SK-N-MC (cell line): ENCODE measurements around the gene NRARP.
A peak's percentile ranks its signal among the peaks of the same experiment; 100 is the strongest.
"Not testable (repeated sequence)": the region's sequence is repeated elsewhere in the genome, so short reads cannot be mapped to it uniquely, and the experiment has no call there.

Source experiments
- DNase-seq: peaks from one replicate; pipeline ENCODE4 v3.0.0-alpha.2; 2011; ENCODE audit warnings: low read depth, low spot score
- H3K27ac ChIP-seq: fragments of 200-600 bp; sonication (generic); 2 replicates; pipeline ENCODE4 v1.5.1; 2016; ENCODE audit warnings: mixed run types
- H3K36me3 ChIP-seq: fragments of 200-600 bp; sonication (generic); 2 replicates; pipeline ENCODE4 v1.6.1; 2017; ENCODE audit warnings: antibody characterized with exemption, low read length, mixed read lengths; ENCODE audit not compliant: insufficient read depth
- H3K4me3 ChIP-seq: fragments of 200-600 bp; sonication (generic); 2 replicates; pipeline ENCODE4 v1.5.1; 2016
- H3K9ac ChIP-seq: fragments of 200-600 bp; sonication (generic); 2 replicates; pipeline ENCODE4 v1.8.0; 2017; ENCODE audit warnings: mixed run types, mixed read lengths; ENCODE audit not compliant: insufficient read length
- H3K9me3 ChIP-seq: fragments of 200-600 bp; sonication (generic); 2 replicates; pipeline ENCODE4 v1.6.1; 2017; ENCODE audit warnings: low read depth, mild to moderate bottlenecking, antibody characterized with exemption, low read length, moderate library complexity, mixed read lengths
- EZH2 ChIP-seq: fragments of 200-600 bp; sonication (generic); IDR thresholded peaks from one replicate; pipeline ENCODE4 v1.6.1; 2017; ENCODE audit warnings: antibody characterized with exemption
- FOXP2 ChIP-seq: optimal IDR thresholded peaks from 2 replicates; pipeline ENCODE3; 2011; ENCODE audit warnings: mild to moderate bottlenecking, moderate library complexity; ENCODE audit not compliant: insufficient read depth; ENCODE audit errors: extremely low read length, control extremely low read depth
- POLR2AphosphoS5 ChIP-seq: IDR thresholded peaks from 2 replicates; pipeline ENCODE4 v1.6.1; 2012; ENCODE audit warnings: mild to moderate bottlenecking, low read depth, low read length, borderline replicate concordance

Gene NRARP

GRCh38 chr9:137263506-137263905 is 38.6 kb downstream of the NRARP start:
- Histone ChIP-seq H3K36me3 (peaks cover 26% of the 10 kb centered on the region), H3K9ac (no peak overlapping the region), H3K27ac (no peak overlapping the region), H3K9me3 (no peaks in the 10 kb centered on the region), H3K4me3 (no peak overlapping the region)
- no peak for DNase-seq
- no peak for TF ChIP-seq FOXP2
- no peak for TF ChIP-seq EZH2
- TF ChIP-seq POLR2AphosphoS5 = no peak

- Histone ChIP-seq H3K9ac (no peak overlapping the region), H3K4me3 (no peak overlapping the region), H3K27ac (no peak overlapping the region), H3K9me3 (no peaks in the 10 kb centered on the region), H3K36me3 (peaks cover 31% of the 10 kb centered on the region)
- TF ChIP-seq FOXP2 (no peak), POLR2AphosphoS5 (no peak), EZH2 (no peak)
- no peak for DNase-seq
Observed at GRCh38 chr9:137262909-137263285, 39.2 kb downstream of the NRARP start.

- not testable (repeated sequence) for H3K9ac ChIP-seq, H3K27ac ChIP-seq, H3K4me3 ChIP-seq, DNase-seq, H3K9me3 ChIP-seq
- peaks cover 27% of the 10 kb centered on the region for H3K36me3 ChIP-seq
Observed at GRCh38 chr9:137262173-137262908, 39.7 kb downstream of the NRARP start.

- no peaks in the 10 kb centered on the region for H3K9me3 ChIP-seq
- no peak overlapping the region for H3K27ac ChIP-seq
- H3K4me3 ChIP-seq = no peak overlapping the region
- H3K9ac ChIP-seq = no peak overlapping the region
- DNase-seq = no peak
- TF ChIP-seq EZH2 (no peak), FOXP2 (no peak), POLR2AphosphoS5 (no peak)
- peaks cover 25% of the 10 kb centered on the region for H3K36me3 ChIP-seq
Observed at GRCh38 chr9:137256856-137257255, 45.2 kb downstream of the NRARP start.

GRCh38 chr9:137256362-137256761 is 45.7 kb downstream of the NRARP start:
- no peak overlapping the region for H3K27ac ChIP-seq
- DNase-seq = no peak

GRCh38 chr9:137255448-137256114 is 46.5 kb downstream of the NRARP start:
- TF ChIP-seq EZH2 (no peak), POLR2AphosphoS5 (no peak), FOXP2 (no peak)
- DNase-seq = no peak

More at GRCh38 chr9:137256362-137256761, 45.7 kb downstream of the NRARP start:
- peak overlapping the region; percentile 88 for H3K4me3 ChIP-seq
- peak overlapping the region; percentile 91 for H3K9ac ChIP-seq
- peaks cover 25% of the 10 kb centered on the region for H3K36me3 ChIP-seq
- TF ChIP-seq EZH2 = no peak
- TF ChIP-seq FOXP2 = no peak
- no peak for TF ChIP-seq POLR2AphosphoS5
- H3K9me3 ChIP-seq = no peaks in the 10 kb centered on the region

GRCh38 chr9:137254624-137255447 is 47.2 kb downstream of the NRARP start, which contains the start of gene NELFB:
TSS of gene NELFB (plus strand) at chr9:137255327.
- DNase-seq = no peak
- H3K27ac ChIP-seq = peak within 1 kb of the TSS; percentile 56; the same call in 1 of the 2 replicates
- TF ChIP-seq FOXP2 = no peak
- no peak for TF ChIP-seq EZH2
- peak; percentile 94 for TF ChIP-seq POLR2AphosphoS5

More at GRCh38 chr9:137255448-137256114, 46.5 kb downstream of the NRARP start:
- Histone ChIP-seq H3K9me3 (no peaks in the 10 kb centered on the region), H3K36me3 (peaks cover 25% of the 10 kb centered on the region), H3K9ac (peak overlapping the region; percentile 91), H3K4me3 (peak overlapping the region; percentile 88), H3K27ac (peak overlapping the region; percentile 50; the same call in 1 of the 2 replicates)

GRCh38 chr9:137253717-137254623 is 48.1 kb downstream of the NRARP start:
- peak overlapping the region; percentile 88 for H3K4me3 ChIP-seq
- DNase-seq = no peak
- H3K9me3 ChIP-seq = no peaks in the 10 kb centered on the region
- H3K36me3 ChIP-seq = peaks cover 22% of the 10 kb centered on the region
- TF ChIP-seq FOXP2 (no peak), POLR2AphosphoS5 (no peak), EZH2 (no peak)
- H3K27ac ChIP-seq = no peak overlapping the region; the same call in 1 of the 2 replicates
- H3K9ac ChIP-seq = peak overlapping the region; percentile 79

More at GRCh38 chr9:137254624-137255447, 47.2 kb downstream of the NRARP start, which contains the start of gene NELFB:
- Histone ChIP-seq H3K9me3 (no peaks in the 10 kb centered on the region), H3K9ac (peak within 1 kb of the TSS; percentile 91), H3K4me3 (peak within 1 kb of the TSS; percentile 88), H3K36me3 (peaks cover 25% of the 10 kb centered on the region)
